HUES6 (cell line): ENCODE data around the gene DNAH2.

ENCODE experiments used
- H3K27ac ChIP-seq: 2 replicates; pipeline ENCODE4 v1.7.0; 2013; ENCODE audit warnings: low read depth, mild to moderate bottlenecking, low read length, inconsistent platforms
- H3K27me3 ChIP-seq: 2 replicates; pipeline ENCODE4 v1.6.1; 2013; ENCODE audit warnings: low read length; ENCODE audit not compliant: control insufficient read depth, insufficient read depth
- H3K36me3 ChIP-seq: 2 replicates; pipeline ENCODE4 v1.6.1; 2013; ENCODE audit warnings: low read length; ENCODE audit not compliant: control insufficient read depth, insufficient read depth
- H3K4me1 ChIP-seq: 2 replicates; pipeline ENCODE4 v1.6.1; 2013; ENCODE audit warnings: low read length; ENCODE audit not compliant: control insufficient read depth, insufficient read depth
- H3K4me3 ChIP-seq: 2 replicates; pipeline ENCODE4 v1.5.1; 2013; ENCODE audit warnings: low read depth, low read length
- H3K9ac ChIP-seq: one replicate; pipeline ENCODE4 v1.6.1; 2013; ENCODE audit warnings: mild to moderate bottlenecking, low read length
- H3K9me3 ChIP-seq: 2 replicates; pipeline ENCODE4 v1.6.1; 2013; ENCODE audit warnings: low read depth, low read length; ENCODE audit not compliant: control insufficient read depth, insufficient read depth

DNAH2 gene

DNA sequence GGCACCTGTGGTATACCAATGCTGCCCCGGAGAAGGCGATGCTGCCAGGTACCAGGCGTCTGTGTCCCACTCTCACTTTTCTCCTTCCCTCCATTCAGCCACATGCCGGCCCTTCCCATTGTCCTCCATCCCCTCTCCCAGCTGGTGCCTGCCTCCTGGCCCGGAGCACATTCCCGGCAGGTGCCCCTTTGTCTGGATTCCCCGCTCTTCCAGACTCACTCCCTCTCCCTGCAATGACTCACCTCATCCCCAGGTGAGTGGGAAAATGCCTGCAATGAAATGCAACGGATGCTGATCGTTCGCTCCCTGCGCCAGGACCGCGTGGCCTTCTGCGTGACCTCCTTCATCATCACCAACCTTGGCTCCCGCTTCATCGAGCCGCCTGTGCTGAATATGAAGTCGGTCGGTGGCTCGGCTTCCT lies 106.0 kb downstream of the DNAH2 start:
- Histone ChIP-seq H3K4me3 (peak overlapping the region; percentile 5; the same call in 1 of the 2 replicates), H3K9ac (peak overlapping the region; percentile 27), H3K27me3 (peaks cover 41% of the 10 kb centered on the region), H3K9me3 (no peaks in the 10 kb centered on the region), H3K36me3 (no peaks in the 10 kb centered on the region), H3K27ac (no peak overlapping the region), H3K4me1 (peaks cover 8% of the 10 kb centered on the region; the same call in 1 of the 2 replicates)

- H3K27me3 ChIP-seq, result peaks cover 35% of the 10 kb centered on the region
- H3K4me1 ChIP-seq, result peaks cover 8% of the 10 kb centered on the region; the same call in 1 of the 2 replicates
- no peaks in the 10 kb centered on the region for H3K36me3 ChIP-seq
- no peaks in the 10 kb centered on the region for H3K9me3 ChIP-seq
- no peak overlapping the region for H3K27ac ChIP-seq
- H3K4me3 ChIP-seq, result peak overlapping the region; percentile 5; the same call in 1 of the 2 replicates
- H3K9ac ChIP-seq, result peak overlapping the region; percentile 27
These were observed 106.7 kb downstream of the DNAH2 start for GRCh38 chr17:7824021-7824924.

DNA sequence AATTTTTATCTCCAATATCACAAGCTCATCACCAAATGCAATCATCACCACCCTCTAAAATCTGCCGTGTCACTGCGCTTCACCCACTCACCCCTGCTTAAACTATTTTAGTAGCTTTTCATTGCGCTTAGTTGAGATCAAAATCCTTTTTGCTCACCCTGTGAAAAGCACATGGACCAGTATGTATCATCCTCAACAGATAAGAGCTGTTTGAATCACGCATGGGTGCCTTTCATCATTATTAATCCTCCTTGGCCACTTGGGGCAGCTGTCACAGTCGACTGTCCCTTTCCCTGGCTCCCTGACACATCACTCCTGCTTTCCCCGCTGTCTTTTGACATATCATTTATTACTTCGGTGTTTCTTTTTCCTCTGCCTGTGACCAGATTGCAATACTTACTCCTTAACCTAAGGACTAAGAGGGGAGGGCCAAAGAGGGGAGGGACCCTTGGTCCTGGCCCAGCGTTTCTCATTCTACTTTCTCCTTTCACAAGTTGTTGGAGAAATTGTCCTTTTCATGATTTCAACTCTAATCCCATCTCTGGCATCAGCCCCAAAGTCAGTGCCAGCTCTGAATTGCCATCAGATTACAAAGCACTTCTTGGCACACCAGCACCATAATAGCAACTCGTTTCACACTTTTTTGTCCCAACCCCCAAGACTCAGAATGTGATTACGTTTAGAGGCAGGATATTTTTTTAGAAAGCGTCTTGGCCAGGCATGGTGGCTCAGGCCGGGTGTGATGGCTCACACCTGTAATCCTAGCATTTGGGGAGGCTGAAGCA lies 107.9 kb downstream of the DNAH2 start:
- Histone ChIP-seq H3K9me3 (no peaks in the 10 kb centered on the region), H3K4me3 (no peak overlapping the region), H3K4me1 (peaks cover 8% of the 10 kb centered on the region; the same call in 1 of the 2 replicates), H3K36me3 (no peaks in the 10 kb centered on the region), H3K27ac (no peak overlapping the region), H3K27me3 (peaks cover 36% of the 10 kb centered on the region), H3K9ac (no peak overlapping the region)

GRCh38 chr17:7830616-7831015 lies 113.1 kb downstream of the DNAH2 start:
- H3K4me1 ChIP-seq, result peaks cover 8% of the 10 kb centered on the region
- peaks cover 44% of the 10 kb centered on the region for H3K27me3 ChIP-seq
- no peak overlapping the region for H3K4me3 ChIP-seq
- H3K27ac ChIP-seq, result no peak overlapping the region
- H3K9me3 ChIP-seq, result no peaks in the 10 kb centered on the region
- no peak overlapping the region for H3K9ac ChIP-seq
- H3K36me3 ChIP-seq, result no peaks in the 10 kb centered on the region

DNA sequence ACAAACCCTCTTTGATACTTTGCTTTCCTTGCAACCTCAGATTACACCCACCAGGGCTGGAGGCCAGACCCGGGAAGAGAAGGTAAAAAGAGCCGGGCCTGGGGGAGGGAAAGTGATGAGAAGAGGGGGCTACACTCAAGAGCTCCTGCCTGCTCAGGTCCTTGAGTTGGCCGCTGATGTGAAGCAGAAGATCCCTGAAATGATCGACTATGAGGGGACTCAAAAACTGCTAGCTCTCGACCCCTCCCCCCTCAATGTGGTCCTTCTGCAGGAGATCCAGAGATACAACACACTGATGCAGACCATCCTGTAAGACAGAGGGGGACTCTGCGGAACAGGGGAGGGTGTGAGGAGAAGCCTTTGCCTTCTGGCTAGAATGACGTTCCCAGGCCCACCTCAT lies 113.7 kb downstream of the DNAH2 start:
- Histone ChIP-seq H3K4me3 (no peak overlapping the region), H3K27me3 (peaks cover 43% of the 10 kb centered on the region), H3K36me3 (no peaks in the 10 kb centered on the region), H3K4me1 (peaks cover 8% of the 10 kb centered on the region), H3K27ac (no peak overlapping the region), H3K9me3 (no peaks in the 10 kb centered on the region), H3K9ac (no peak overlapping the region)

DNA sequence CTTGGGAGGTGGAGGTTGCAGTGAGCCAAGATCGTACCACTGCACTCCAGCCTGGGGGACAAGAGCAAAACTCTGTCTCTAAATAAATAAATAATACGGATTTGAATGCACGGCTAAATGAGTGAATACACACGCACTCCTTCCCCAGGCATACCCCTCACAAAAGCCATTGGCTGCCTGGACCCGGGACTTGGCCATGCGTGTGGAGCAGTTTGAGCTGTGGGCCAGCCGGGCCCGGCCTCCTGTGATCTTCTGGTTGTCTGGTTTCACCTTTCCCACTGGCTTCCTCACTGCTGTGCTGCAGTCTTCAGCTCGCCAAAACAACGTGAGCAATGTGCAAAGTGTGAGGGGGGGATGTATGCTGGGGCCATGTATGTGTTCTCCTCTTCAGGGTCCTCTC lies 114.9 kb downstream of the DNAH2 start:
- no peak overlapping the region for H3K9ac ChIP-seq

GRCh38 chr17:7833011-7833794 lies 115.7 kb downstream of the DNAH2 start:
- H3K27ac ChIP-seq, result no peak overlapping the region
- no peak overlapping the region for H3K9ac ChIP-seq
- H3K9me3 ChIP-seq, result no peaks in the 10 kb centered on the region

More for the DNA sequence above, 114.9 kb downstream of the DNAH2 start:
- H3K4me1 ChIP-seq, result peaks cover 11% of the 10 kb centered on the region
- no peak overlapping the region for H3K4me3 ChIP-seq
- H3K27me3 ChIP-seq, result peaks cover 39% of the 10 kb centered on the region
- no peaks in the 10 kb centered on the region for H3K9me3 ChIP-seq
- no peaks in the 10 kb centered on the region for H3K36me3 ChIP-seq
- H3K27ac ChIP-seq, result no peak overlapping the region

GRCh38 chr17:7833795-7834541 lies 116.4 kb downstream of the DNAH2 start, which contains the start of gene KDM6B:
Gene KDM6B (plus strand): TSS chr17:7834217. CDS start chr17:7845555, 11,338 bp downstream.
- Histone ChIP-seq H3K4me1 (peaks cover 21% of the 10 kb centered on the region), H3K9ac (peak within 1 kb of the TSS; percentile 69), H3K4me3 (peak within 1 kb of the TSS; percentile 69), H3K27ac (peak within 1 kb of the TSS; percentile 35; the same call in 1 of the 2 replicates), H3K27me3 (peaks cover 42% of the 10 kb centered on the region), H3K36me3 (no peaks in the 10 kb centered on the region), H3K9me3 (no peaks in the 10 kb centered on the region)

More at GRCh38 chr17:7833011-7833794, 115.7 kb downstream of the DNAH2 start:
- H3K36me3 ChIP-seq, result no peaks in the 10 kb centered on the region
- H3K4me1 ChIP-seq, result peaks cover 15% of the 10 kb centered on the region
- H3K27me3 ChIP-seq, result peaks cover 37% of the 10 kb centered on the region
- H3K4me3 ChIP-seq, result peak overlapping the region; percentile 69

DNA sequence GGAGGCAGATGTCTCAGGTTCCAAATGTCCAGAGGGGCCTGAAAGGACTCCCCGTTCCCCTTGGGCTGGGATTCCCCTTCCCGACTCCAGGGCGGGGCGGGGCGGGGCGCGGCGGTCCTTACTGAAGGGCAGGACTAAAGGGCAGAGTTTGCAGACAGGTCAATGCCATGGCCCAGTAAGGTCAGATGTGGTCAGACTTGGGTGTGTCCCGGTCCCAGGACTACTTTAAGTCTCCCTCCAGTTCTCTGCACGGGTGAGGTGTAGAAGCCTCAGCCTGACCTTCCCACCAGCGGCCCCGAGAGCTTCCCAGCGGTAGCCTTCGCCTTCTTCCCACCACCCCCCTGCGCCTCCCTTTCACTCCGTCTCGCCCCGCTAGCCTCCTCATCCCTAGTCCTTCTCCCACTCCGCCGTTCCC lies 117.0 kb downstream of the DNAH2 start:
- H3K4me3 ChIP-seq, result peak overlapping the region; percentile 69
- H3K36me3 ChIP-seq, result no peaks in the 10 kb centered on the region
- H3K9me3 ChIP-seq, result no peaks in the 10 kb centered on the region
- H3K27ac ChIP-seq, result no peak overlapping the region
- peak overlapping the region; percentile 69 for H3K9ac ChIP-seq
- H3K27me3 ChIP-seq, result peaks cover 48% of the 10 kb centered on the region
- peaks cover 26% of the 10 kb centered on the region for H3K4me1 ChIP-seq
